ENCODE measurements around the gene TBCE.

TBCE gene

DNA sequence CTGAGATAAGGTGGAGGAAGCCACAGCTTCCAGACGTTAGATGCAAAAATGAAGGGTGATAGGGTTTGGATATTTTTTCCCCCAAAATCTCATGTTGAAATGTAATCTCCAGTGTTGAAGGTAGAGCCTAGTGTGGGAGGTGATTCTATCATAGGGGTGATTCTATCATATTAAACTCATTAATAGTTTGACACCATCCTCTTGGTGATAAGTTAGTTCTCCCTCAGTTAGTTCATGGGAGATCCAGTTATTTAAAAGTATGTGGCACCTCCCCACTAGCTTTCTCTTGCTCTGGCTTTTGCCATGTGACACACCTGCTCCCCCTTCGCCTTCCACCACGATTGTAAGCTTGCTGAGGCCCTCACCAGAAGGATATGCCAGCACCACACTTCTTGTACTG is 8.3 kb upstream of the TBCE start:
- TF ChIP-seq, protein P1, sequence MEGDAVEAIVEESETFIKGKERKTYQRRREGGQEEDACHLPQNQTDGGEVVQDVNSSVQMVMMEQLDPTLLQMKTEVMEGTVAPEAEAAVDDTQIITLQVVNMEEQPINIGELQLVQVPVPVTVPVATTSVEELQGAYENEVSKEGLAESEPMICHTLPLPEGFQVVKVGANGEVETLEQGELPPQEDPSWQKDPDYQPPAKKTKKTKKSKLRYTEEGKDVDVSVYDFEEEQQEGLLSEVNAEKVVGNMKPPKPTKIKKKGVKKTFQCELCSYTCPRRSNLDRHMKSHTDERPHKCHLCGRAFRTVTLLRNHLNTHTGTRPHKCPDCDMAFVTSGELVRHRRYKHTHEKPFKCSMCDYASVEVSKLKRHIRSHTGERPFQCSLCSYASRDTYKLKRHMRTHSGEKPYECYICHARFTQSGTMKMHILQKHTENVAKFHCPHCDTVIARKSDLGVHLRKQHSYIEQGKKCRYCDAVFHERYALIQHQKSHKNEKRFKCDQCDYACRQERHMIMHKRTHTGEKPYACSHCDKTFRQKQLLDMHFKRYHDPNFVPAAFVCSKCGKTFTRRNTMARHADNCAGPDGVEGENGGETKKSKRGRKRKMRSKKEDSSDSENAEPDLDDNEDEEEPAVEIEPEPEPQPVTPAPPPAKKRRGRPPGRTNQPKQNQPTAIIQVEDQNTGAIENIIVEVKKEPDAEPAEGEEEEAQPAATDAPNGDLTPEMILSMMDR (IDR thresholded peaks at IDR 0.05), result no peak

DNA sequence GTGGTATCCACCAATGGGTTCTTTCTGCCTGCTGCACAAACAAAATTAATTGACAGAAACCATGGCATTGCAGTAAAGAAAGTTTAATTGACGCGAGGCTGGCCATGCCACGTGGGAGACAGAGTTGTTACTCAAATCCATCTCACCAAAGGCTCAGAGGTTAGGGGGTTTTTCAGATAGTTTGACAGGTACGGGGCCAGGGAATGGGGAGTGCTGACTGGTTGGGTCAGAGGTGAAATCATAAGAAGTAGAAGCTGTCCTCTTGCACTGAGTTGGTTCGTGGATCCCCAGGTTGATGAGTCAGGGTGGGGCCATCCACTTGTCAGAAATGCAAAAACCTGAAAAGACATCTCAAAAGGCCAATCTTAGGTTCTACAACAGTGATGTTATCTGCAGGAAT is 941 bp upstream of the TBCE start:
- TF ChIP-seq, protein P1 (IDR thresholded peaks at IDR 0.05), result no peak

DNA sequence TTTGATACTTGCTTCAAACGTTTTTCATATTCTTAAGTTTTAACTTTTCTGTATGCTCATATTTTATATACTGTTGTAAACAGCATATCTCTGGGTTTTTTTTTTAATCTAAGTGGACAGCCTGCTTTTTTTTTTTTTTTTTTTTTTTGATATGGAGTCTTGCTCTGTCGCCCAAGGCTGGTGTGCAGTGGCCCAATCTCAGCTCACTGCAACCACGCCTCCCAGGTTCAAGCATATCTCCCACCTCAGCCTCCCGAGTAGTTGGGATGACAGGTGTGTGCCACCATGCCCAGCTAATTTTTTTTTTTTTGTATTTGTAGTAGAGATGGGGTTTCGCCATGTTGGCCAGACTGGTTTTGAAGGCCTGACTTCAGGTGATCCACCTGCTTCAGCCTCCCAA is 1.2 kb downstream of the TBCE start:
- TF ChIP-seq, protein P1 (IDR thresholded peaks at IDR 0.05), result no peak

DNA sequence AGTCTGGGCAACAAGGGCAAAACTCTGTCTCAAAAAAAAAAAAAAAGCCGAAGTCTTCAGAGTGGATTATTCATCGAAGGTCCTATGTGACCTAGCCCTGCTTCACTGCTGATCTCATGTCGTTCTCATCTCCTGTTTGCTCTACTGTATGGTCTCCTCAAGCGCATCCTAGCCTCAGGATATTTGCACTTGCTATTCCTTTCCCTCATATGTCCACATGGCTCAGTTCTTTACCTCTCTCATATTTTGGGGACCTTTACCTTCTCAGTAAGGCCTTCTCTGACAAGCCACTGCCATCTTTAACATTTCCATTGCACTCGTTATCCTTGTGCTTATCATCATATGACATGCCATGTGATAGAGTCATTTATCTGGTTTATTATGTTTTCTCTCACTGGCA is 2.6 kb downstream of the TBCE start:
- TF ChIP-seq, protein P1 (IDR thresholded peaks at IDR 0.05), result no peak

DNA sequence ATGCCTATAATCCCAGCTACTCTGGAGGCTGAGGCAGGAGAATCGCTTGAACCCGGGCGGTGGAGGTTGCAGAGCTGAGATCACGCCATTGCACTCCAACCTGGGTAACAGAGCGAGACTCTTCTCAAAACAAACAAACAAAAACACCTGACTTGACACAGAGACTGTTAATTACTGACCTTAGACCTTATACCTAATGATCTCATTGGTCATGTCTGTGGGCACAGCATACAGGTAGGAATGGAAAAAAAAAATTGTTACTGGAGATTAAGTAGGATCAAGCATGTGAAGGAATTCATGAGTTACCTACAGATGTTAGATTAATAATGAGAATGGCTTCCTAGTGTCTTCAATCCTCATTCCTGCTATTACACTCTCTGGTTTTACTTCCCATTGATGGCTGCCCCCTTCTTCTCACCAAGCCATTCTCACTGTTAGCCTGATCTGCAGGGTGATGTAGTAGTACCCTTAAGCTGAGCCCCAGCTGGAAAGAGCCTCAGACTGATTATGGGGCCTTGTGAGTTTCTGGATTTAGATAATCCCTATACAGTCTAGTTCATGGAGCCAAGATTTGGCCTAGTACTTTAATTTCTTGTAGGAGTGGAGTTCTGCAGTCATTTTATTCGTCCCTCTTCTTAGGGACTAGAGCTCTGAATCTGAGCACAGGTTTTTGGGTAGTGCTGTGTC is 8.8 kb downstream of the TBCE start:
- TF ChIP-seq, protein P1 (IDR thresholded peaks at IDR 0.05), result no peak

DNA sequence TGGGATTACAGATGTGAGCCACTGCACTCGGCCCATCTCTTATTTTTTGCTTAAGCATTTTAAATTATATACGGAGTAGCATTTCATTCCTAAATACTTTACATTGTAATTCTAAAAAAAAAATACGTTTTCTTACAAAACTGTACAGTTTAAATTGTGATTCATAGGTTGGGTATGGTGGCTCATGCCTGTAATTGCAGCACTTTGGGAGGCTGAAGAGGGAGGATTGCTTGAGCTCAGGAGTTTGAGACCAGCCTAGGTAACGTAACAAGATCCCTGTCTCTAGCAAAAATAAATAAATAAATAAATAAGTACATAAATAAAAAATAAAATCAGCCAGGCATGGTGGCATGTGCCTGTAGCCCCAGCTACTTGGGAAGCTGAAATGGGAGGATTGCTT is 24.6 kb downstream of the TBCE start:
- TF ChIP-seq, protein P1 (IDR thresholded peaks at IDR 0.05), result no peak

DNA sequence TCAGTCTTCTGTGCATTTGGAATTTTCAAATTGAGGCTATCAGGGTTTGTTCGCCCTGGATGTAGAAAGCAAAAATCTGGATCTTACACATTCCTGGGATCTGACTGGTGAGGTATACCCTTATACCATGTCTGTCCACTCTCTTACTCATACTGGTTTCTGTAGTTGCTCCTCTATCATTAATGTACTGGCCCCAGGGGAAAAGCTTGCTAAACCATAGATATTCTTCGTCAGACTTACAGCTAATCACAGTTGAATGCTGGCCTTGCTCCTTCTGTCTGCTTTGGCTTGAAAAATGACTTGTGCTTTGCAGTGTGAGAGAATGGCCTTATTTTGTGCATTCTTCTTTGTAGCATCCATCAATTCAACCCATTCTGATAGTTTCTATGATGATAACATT is 30.5 kb downstream of the TBCE start:
- TF ChIP-seq, protein P1 (IDR thresholded peaks at IDR 0.05), result no peak

DNA sequence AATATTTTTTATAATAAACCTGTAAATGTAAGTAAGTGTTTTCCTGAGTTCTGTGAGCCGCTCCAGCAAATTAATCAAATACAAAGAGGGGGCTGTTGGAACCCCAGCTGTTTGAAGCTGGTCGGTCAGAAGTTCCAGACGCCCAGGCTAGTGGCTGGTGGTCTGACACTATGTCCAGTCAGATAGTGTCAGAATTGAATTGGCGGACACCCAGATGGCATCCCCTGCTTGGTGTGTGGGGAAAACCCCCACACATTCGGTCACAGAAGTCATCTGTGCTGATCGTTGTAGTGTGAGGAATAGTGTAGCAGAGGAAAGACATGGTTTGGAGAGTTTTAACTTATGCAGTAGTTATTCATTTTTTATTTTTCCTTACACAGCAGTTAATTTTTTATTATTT is 32.4 kb downstream of the TBCE start:
- TF ChIP-seq, protein P1 (IDR thresholded peaks at IDR 0.05), result no peak
